HG03039 (cell line): ENCODE data around the gene HNRNPH3.

Source experiments
- ATAC-seq: cut with Tn5 transposase; IDR thresholded peaks from one replicate; pipeline ENCODE4 v1.9.1; 2021; ENCODE audit warnings: mild to moderate bottlenecking, moderate library complexity; ENCODE audit not compliant: unreplicated experiment

HNRNPH3 gene

DNA sequence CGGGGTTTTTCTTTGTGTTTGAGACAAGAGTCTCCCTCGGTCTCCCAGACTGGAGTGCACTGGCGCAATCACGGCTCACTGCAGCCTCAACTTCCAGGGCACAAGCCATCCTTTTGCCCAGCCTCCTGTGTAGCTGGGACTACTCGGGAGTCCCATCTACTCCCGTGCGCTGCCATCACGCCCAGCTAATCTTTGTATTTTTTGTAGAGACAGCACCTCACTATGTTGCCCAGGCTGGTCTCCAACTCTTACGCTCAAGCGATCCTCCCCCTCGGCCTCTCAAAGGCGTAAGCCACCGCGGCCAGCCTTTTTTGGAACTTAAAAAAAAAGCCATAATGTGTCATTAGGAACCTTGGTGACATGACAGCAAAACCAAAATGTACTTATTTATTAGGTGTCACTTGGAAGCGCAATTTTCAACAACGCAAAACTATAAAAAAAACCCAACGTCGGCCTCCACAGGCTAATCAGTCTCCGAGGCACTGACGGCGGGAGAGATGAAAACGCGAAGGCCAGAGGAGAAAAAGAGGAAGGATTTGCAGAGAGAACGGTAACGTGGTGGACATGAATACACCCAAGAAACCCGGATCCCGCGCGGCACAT lies 911 bp upstream of the HNRNPH3 start:
- ATAC-seq: no peak

DNA sequence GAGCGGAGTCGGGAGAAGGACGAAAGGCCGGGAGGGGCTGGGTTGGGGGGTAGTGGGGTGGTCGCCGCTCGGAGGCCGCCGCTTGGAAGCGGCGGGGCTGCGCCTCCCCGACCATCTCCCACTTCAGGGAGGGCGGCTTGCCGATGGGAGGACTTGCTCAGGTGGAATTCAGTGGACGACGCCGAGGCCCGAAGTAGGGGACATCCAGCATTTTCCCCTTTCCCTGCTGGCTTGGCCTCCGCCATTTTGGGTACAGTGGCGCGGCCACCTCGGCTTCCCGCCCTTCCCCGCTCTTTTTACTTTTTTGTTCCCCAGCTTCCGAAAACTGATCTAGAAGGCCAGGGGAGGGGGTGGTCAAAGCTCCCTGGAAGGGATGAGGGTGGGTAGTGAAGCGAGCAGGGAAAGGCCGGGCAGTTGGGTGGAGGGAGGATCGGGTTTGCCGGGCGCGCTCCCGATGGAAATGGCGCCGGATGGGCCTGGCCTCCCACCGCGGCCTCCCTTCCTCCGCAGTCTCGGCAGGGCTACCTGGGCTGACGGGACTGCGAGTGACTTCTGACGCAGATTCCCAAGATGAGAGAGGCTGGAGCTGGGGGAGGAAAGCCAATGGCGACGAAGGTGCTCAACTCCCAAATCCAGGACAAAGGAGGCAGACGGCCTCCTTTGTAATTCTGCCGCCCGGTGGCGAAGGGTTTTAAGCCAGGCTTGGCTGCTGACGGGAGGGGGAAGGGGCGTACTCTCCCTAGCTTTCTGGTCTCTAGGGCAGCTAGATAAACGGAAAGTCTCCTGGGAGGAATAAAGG lies 594 bp downstream of the HNRNPH3 start, which contains the start of gene PBLD:
TSS of gene PBLD (minus strand) at position 670 of the 799 bp plus-strand sequence. CDS start 26,084 bp downstream, outside the sequence.
- ATAC-seq: peak; percentile 11

DNA sequence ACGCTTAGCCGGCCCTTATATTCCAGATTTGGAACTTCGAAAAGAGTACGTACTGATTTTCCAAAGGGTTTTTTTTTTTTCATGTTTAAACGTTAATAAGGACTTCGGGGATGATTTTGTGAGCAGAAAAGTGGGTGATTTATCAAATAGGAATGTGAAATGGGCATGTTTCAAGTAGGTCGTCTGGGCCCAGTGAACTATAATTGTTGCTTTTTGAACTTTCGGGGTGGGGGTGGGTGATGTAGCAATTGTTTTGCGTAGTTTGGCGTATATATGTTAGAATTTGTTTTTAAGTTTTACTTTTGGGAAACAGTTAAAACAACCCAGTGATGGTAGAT lies 1.2 kb downstream of the HNRNPH3 start:
- no peak for ATAC-seq

DNA sequence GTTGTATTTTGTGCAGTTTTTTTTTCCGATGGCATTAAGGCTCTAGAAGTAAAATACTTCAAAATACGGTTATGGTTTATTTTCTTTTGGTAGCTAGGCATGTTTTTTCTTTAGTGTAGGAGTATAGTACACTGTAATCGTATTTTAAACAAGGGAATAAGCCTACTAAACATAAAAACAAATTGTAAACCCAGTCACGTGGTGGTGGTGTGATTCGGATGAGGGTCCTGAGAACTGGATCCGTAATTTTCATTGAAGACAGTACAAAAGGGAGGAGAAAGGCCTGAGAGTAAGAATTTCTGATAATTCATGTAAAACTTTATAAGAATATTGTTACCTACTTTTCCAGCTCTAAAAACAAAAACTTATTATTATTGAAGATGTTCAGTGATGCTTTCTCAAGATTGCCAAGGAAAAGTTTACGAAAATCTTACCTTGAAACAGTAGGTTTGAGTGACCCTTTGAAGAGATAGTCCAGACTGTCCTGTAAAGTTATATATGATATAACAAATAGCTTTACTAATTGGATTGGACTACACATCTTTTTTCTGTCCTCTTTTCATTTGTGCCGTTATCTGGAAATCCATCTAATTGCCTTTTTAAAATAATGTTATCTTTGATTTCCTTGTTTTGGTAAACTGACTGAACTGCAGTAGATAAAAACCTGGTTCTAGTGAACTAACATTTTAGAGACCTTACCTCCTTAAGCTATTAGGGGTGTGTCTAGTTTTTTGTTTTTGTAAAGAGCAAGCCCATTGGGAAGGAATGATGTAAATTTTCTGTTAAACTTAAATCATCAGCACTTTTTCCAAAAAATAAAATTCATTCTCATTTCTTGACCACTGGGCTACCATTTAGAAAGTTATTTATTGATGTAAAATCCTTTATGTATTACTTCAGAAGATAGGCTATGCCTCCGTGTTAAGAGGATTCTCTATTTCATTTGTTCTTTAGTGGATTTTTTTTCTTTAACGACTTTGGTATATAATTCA lies 1.9 kb downstream of the HNRNPH3 start:
- no peak for ATAC-seq

DNA sequence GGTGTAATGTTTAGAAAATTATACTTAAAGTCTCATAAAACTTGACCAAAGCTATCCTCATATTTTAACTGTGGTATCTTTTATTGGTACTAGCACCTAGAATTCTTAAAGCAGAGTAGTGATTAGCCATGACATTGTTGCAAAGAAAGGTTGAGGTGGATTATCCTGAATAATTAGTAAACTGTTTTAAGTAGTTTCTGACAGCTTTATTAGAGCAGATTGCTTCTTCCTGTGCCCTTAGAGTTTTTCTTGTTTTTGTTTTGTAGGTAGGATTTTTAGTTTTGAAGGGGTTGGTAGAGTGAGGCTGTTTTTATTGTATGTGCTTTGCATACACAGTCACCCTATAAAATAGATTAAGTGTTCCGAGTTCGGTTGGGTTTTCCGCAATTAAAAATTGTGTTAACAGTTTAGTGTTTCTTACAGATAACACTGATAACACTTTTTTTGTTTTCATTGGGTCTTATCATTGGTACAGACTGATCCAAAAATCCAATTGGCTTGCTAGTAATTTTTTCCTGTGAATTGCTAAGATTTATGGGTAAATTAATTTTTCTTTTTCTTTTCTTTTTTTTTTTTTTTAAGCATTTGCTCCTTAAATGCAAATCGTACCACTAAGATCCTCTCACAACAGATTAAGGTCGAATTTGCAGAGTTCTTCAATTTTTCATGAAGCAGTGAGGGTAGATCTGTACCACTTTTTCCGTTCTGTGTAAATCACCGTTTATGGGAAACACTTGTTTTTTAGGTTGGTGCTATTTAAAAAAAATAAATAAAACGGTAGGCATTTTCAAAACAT lies 3.0 kb downstream of the HNRNPH3 start:
- no peak for ATAC-seq

DNA sequence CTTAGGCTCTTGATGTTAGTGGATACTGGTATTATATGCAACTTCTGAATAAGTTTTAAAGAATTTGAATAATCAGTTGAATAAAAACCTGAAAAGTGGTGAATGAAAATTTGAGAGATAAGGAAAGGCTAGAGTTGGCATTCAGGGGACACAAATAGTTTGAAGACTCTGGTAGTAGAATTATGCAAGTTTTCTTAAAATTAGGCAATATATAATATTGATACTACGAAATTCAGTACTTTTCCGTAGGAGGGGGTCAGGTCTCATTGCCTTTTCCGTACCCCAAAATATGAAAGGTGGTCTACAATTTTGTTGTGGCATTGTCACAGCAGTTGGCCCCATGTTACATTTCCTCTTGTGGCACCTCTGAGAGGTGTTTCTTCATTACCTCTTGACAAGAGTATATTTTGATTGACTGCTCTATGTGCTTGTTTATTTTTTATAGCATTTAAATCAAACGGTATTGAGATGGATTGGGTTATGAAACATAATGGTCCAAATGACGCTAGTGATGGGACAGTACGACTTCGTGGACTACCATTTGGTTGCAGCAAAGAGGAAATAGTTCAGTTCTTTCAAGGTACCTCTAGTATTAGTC lies 5.0 kb downstream of the HNRNPH3 start:
- no peak for ATAC-seq

DNA sequence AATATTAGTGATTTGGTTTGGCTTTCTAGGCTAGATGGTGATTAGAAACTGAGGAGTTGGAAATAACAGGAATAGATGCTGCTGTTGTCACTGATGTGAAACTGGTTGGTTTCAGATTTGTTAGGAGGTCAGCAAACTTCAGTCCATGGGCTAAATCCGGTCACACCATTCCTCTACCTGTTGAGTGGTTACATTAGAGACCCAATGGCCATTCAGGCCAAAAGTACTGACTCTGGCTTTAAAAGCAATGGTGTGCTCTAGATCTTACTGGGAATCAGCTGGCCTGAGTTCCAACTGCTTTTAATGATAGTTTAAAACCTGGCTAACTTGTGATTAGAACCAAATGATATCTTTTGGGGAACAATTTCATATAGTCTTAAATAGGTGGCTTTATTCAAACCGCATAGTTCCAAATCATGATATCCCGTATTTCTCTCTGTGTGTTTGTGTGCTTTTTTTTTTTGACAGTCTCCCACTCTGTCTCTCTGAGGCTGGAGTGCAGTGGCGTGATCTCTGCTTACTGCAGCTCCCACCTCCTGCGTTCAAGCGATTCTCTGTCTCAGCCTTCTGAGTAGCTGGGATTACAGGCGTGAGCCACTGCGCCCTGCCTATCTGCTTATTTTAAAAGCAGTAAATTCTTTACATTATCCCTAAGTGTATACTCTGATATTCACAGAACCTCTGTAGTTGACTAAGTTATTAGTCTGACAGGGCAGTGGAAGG lies 8.7 kb downstream of the HNRNPH3 start:
- ATAC-seq: no peak

DNA sequence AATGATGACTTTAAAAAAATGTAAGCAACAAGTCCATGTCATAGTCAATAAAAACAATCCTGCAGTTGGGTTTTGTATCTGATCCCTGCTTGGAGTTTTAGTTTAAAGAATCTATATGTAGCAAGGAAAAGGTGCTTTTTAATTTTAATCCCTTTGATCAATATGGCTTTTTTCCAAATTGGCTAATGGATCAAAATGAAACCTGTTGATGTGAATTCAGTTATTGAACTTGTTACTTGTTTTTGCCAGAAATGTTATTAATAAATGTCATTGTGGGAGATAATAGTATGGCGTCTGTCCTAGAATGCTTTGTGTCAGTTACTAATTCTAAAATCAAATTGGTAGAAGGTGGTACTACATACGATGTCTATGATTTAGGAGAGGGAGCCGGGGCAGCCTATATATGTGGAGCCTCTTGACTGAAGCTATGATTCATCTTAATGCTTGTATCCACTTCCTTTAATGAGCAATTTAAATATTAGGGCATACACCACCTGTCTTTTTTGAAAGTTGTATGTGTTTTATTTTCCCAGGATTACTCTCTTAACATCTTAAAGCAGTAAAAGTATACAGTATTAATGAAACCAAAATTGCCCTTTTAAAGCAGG lies 11.1 kb downstream of the HNRNPH3 start:
- no peak for ATAC-seq

DNA sequence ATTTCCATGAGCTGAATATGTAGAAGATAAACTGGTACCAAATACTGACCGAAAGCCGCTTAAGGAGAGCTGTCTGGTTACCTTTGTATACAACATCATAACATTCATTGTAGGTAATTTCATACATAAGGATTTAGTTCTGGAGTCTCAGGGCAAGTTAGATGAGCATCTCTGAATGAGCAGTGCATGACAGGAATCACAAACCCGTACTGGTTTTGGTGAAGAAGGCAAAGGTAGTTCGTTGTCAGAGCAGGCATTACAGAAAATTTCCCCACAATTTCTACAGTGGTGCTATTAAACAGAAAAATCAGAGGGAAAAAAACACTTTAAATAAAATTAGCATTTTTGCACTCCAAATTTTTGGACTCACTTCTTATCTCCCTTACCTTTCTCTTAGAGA lies 13.8 kb downstream of the HNRNPH3 start:
- ATAC-seq: no peak

DNA sequence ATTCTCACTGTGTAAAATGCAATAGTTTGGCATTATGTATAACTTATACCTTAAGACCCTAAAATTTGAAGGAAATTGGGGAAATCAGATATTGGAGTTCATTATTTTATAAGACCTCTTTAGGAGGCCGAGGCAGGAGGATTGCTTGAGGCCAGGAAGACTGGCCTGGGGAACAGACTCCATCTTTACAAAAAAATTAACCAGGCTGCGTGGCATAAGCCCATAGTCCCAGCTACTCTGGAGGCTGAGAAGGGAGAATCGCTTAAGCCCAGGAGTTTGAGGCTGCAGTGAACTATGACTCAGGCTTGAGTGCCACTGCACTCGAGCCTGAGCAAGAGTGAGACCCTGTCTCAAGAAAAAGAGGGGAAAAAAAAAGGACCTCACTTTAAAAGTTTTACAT lies 14.9 kb downstream of the HNRNPH3 start:
- no peak for ATAC-seq

DNA sequence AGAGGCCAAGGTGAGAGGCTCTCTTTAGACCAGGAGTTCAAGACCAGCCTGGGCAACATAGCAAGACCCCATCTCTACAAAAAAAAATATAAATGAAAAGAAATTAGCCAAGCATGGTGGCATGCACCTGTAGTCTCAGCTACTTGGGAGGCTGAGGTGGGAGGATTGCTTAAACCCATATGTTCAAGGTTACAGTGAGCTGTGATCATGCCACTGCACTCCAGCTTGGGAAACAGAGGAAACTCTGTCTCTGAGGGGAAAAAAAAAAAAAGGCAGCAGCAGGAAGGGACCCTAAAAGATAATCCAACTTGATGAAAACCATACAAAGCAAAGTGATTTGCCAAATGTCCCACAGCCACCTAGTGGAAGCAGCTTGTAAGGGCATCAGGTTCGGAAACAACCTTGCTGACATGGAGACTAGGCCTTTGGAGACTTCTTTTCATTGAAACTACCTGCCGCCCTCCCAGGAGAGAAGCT lies 16.4 kb downstream of the HNRNPH3 start:
- ATAC-seq: no peak

DNA sequence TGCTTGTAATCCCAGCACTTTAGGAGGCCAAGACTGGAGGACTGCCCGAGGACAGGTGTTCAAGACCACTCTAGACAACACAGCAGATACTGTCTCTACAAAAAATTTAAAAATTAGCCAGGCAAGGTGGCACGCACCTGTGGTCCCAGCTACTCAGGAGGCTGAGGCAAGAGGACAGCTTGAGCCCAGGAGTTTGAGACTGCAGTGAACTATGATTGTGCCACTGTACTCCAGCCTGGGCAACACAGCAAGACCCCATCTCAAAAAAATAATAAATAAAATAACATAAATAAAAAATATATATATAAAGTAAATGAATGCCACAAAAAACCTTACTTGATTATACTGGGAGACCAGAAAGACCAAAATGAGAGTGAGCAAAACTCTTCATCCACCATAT lies 21.7 kb downstream of the HNRNPH3 start:
- no peak for ATAC-seq

DNA sequence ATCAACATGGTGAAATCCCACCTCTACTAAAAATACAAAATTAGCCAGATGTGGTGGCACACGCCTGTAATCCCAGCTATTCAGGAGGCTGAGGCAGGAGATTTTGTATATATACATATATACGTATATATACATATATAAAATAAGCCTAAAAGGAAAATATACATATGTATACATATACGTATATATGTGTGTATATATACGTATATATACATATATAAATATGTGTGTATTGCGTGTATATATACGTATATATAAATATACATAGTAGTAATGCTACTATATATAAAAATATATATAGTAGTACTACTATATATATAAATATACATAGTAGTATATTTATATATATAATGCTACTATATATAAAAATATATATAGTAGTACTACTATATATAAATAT lies 27.3 kb downstream of the HNRNPH3 start:
- ATAC-seq: no peak

DNA sequence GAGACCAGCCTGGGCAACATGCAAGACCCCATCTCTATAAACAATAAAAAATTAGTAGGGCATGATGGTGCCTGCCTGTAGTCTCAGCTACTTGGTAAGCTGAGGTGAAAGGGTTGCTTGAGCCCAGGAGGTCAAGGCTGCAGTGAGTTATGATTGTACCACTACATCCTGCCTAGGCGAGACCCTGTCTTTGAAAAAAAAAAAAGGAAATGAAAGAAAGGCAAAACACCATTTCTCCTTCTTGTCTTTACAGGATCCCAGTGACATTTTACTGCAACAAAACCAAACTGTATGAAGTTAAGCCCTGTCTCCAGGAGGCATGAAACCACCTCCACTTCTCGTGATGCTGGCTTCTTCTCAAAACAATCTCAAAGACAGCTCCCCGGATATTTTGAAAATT lies 30.7 kb downstream of the HNRNPH3 start:
- no peak for ATAC-seq

DNA sequence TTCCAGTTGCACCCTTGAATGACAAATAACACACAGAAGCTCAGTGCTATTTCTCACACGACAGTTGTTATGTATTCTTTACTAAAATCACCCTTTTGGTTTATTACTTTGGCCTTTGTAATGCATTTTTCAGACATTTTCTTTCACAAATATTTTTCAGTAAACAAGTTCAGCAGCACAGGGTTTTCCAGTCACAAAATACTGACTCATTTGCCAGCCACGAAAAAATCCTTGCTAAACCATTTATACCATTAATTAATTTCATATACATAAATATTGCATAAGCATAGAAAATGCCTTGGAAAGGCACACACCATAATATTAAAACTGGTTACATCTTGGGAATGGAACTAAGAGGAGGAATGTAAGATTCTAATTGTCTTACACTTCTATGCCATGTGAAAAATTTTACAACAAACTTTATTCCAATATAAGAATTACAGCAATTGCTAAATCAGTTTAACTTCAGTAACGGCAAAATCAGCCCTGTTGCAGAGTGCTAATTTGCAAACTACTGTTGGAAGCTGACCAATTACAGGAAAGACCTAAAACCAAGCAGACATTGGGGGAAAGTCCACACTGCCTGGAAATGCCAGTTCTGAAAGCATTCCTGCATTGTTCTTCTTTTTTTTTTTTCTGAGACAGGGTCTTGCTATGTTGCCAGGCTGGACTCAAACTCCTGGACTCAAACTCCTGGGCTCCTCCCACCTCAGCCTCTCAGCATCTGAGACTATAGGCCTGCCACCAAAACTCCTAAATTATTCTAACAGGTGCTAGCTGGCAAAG lies 32.4 kb downstream of the HNRNPH3 start:
- no peak for ATAC-seq

DNA sequence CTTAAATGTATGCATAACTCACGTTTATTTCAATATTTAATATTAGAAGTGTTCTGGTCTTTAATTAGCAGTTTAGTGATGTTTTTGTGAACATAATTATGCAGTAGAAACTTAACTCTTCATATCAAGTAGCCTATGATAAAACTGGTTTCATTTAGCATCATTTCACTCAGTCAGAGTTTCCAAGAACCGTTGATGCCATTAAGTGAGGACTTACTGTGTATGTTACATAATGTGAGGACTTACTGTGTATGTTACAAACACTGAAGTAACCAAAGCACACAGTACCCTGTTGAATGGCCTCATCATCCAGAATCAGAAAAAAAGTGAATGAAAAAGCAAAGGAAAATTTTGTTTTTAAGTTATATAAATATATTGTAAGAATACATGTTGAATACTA lies 33.7 kb downstream of the HNRNPH3 start:
- ATAC-seq: no peak

DNA sequence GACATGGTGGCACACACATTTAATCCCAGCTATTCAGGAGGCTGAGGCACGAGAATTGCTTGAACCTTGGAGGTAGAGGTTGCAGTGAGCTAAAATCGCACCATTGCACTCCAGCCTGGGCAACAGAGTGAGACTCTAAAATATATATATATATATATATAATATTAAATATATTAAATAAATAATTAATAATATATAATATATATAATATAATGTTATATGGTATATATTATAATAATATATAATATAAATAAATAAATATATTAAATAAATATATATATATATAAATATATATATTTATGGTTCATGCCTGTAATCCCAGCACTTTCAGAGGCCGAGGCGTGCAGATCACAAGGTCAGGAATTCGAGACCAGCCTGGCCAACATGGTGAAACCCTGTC lies 34.7 kb downstream of the HNRNPH3 start:
- no peak for ATAC-seq

DNA sequence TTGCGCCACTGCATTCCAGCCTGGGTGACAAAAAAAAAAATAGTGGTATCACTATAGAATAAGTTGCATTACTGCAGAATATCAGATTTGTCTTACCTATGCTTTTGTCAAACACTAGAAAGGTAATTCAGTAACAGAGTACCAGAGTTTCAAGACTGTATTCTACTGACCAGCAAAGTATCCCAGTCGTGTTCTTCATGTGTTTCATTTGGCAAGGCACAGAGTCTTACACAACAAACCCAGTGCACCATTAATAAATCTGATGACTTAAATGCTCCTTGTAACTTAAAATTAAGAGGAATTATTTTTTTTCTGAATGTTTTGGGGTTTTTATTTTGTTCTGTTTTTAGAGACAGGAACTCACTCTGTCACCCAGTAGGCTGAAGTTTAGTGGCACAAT lies 35.3 kb downstream of the HNRNPH3 start:
- no peak for ATAC-seq
